Activated CD4-positive, alpha-beta memory T cell treated with anti-CD3 and anti-CD28 coated beads, Interleukin-2, amount 10 ng/mL, durations not matched to agents 7 days and 5 days (primary cell): ENCODE measurements around the gene PRKCE. TPM values are rescaled to one million over a fixed set of nuclear protein-coding genes. Genes with fewer than 3 reads are reported as not detected.

Experiments used
- CTCF ChIA-PET: fragments of 350-600 bp; sonication (Branson Sonifier 250); formaldehyde crosslinking; loops from one replicate; lab custom pipeline; 2021; ENCODE audit warnings: antibody characterized with exemption, inconsistent platforms; lab: Charles Lee
- POLR2A ChIA-PET: fragments of 350-600 bp; sonication (Branson Sonifier 250); formaldehyde crosslinking; loops from one replicate; lab custom pipeline; 2021; ENCODE audit warnings: antibody characterized with exemption; lab: Charles Lee
- DNase-seq: peaks from one replicate; pipeline ENCODE4 v3.0.0-alpha.2; 2020
- H3K27ac Mint-ChIP-seq: one replicate; pipeline ENCODE4 v1.8.0; 2021; ENCODE audit warnings: mild to moderate bottlenecking, mixed read lengths
- H3K27me3 Mint-ChIP-seq: one replicate; pipeline ENCODE4 v1.8.0; 2021; ENCODE audit warnings: mixed read lengths
- H3K36me3 Mint-ChIP-seq: one replicate; pipeline ENCODE4 v1.8.0; 2021; ENCODE audit warnings: low read depth, mixed read lengths
- H3K4me1 Mint-ChIP-seq: one replicate; pipeline ENCODE4 v1.8.0; 2021; ENCODE audit warnings: mixed read lengths
- H3K4me3 Mint-ChIP-seq: one replicate; pipeline ENCODE4 v1.8.0; 2021; ENCODE audit warnings: mild to moderate bottlenecking, mixed read lengths
- H3K9me3 Mint-ChIP-seq: one replicate; pipeline ENCODE4 v1.8.0; 2021; ENCODE audit warnings: mixed read lengths
- total RNA-seq, 2 experiments: library from RNA; stranded (reverse); gene quantifications; one replicate each; pipeline ENCODE4 v1.2.3, GENCODE V29; 2021

Gene PRKCE
- total RNA-seq, 2 experiments from 2014 or later, result 20.6 to 23.3 TPM

GRCh38 chr2:46013726-46014125, 362.3 kb downstream of the PRKCE start:
- Mint-ChIP-seq H3K4me3 (no peak overlapping the region), H3K36me3 (peaks cover 43% of the 10 kb centered on the region), H3K9me3 (no peaks in the 10 kb centered on the region), H3K4me1 (peaks cover 61% of the 10 kb centered on the region), H3K27ac (no peak overlapping the region), H3K27me3 (no peaks in the 10 kb centered on the region)
- ChIA-PET CTCF (interaction anchor here (0.9 to 2.7 kb wide), 5 partner anchors 15 to 447 kb away, joined by 4 to 17 read pairs (median 5); no protein-coding TSS in a partner anchor), POLR2A (interaction anchor here (0.7 kb wide), 1 partner anchor 24 kb away, joined by 3 read pairs; no protein-coding TSS in a partner anchor)
- peak; percentile 4 for DNase-seq

- peak; percentile 10 for DNase-seq
- H3K4me1 Mint-ChIP-seq, result peaks cover 72% of the 10 kb centered on the region
- ChIA-PET POLR2A (no interaction called here), CTCF (interaction anchor here (2.7 kb wide), 1 partner anchor 351 kb away, joined by 17 read pairs; no protein-coding TSS in a partner anchor)
- H3K4me3 Mint-ChIP-seq, result no peak overlapping the region
- no peaks in the 10 kb centered on the region for H3K27me3 Mint-ChIP-seq
- H3K27ac Mint-ChIP-seq, result no peak overlapping the region
- no peaks in the 10 kb centered on the region for H3K9me3 Mint-ChIP-seq
- peaks cover 43% of the 10 kb centered on the region for H3K36me3 Mint-ChIP-seq
Measured at GRCh38 chr2:46014911-46015654, 363.6 kb downstream of the PRKCE start.

- Mint-ChIP-seq H3K4me3 (no peak overlapping the region), H3K4me1 (peaks cover 77% of the 10 kb centered on the region), H3K27ac (peak overlapping the region; percentile 45), H3K36me3 (peaks cover 47% of the 10 kb centered on the region), H3K27me3 (no peaks in the 10 kb centered on the region), H3K9me3 (peaks cover 3% of the 10 kb centered on the region)
- peak; percentile 15 for DNase-seq
- ChIA-PET CTCF (interaction anchor here (0.6 kb wide), 1 partner anchor 307 kb away, joined by 3 read pairs; no protein-coding TSS in a partner anchor), POLR2A (no interaction called here)
Measured at GRCh38 chr2:46015671-46016070, 364.2 kb downstream of the PRKCE start.

- Mint-ChIP-seq H3K4me3 (no peak overlapping the region), H3K36me3 (peaks cover 49% of the 10 kb centered on the region), H3K4me1 (peaks cover 78% of the 10 kb centered on the region), H3K27me3 (no peaks in the 10 kb centered on the region), H3K27ac (peak overlapping the region; percentile 3), H3K9me3 (peaks cover 6% of the 10 kb centered on the region)
- DNase-seq, result peak; percentile 9
- ChIA-PET POLR2A (no interaction called here), CTCF (interaction anchor here (0.6 kb wide), 1 partner anchor 307 kb away, joined by 3 read pairs; no protein-coding TSS in a partner anchor)
Measured at GRCh38 chr2:46016091-46016490, 364.6 kb downstream of the PRKCE start.

GRCh38 chr2:46018773-46019591, 367.5 kb downstream of the PRKCE start:
- H3K4me3 Mint-ChIP-seq, result peak overlapping the region; percentile 21
- peaks cover 77% of the 10 kb centered on the region for H3K4me1 Mint-ChIP-seq
- ChIA-PET CTCF (interaction anchor here (1.0 to 4.4 kb wide), 4 partner anchors 8 to 345 kb away, joined by 4 to 18 read pairs (median 10); no protein-coding TSS in a partner anchor), POLR2A (interaction anchor here (0.9 to 2.8 kb wide), 5 partner anchors 8 to 341 kb away, joined by 3 to 15 read pairs (median 4); no protein-coding TSS in a partner anchor)
- peaks cover 6% of the 10 kb centered on the region for H3K9me3 Mint-ChIP-seq
- no peak for DNase-seq
- peak overlapping the region; percentile 91 for H3K27ac Mint-ChIP-seq
- H3K27me3 Mint-ChIP-seq, result no peaks in the 10 kb centered on the region
- peaks cover 42% of the 10 kb centered on the region for H3K36me3 Mint-ChIP-seq

GRCh38 chr2:46020416-46020815, 368.9 kb downstream of the PRKCE start:
- Mint-ChIP-seq H3K9me3 (peaks cover 6% of the 10 kb centered on the region), H3K27ac (peak overlapping the region; percentile 91), H3K4me3 (no peak overlapping the region), H3K36me3 (peaks cover 48% of the 10 kb centered on the region), H3K27me3 (no peaks in the 10 kb centered on the region), H3K4me1 (peaks cover 74% of the 10 kb centered on the region)
- ChIA-PET POLR2A (interaction anchor here (1.3 to 2.8 kb wide), 3 partner anchors 9 to 31 kb away, joined by 3 to 15 read pairs (median 10); no protein-coding TSS in a partner anchor), CTCF (interaction anchor here (0.7 to 4.4 kb wide), 3 partner anchors 10 to 346 kb away, joined by 3 to 18 read pairs (median 14); no protein-coding TSS in a partner anchor)
- no peak for DNase-seq

- CTCF ChIA-PET, result interaction anchor here (1.1 kb wide), 1 partner anchor 9 kb away, joined by 3 read pairs; no protein-coding TSS in a partner anchor
- no peak overlapping the region for H3K4me3 Mint-ChIP-seq
- H3K27ac Mint-ChIP-seq, result peak overlapping the region; percentile 65
- peaks cover 6% of the 10 kb centered on the region for H3K9me3 Mint-ChIP-seq
- POLR2A ChIA-PET, result interaction anchor here (0.8 to 2.7 kb wide), 2 partner anchors 9 to 40 kb away, joined by 3 to 9 read pairs; no protein-coding TSS in a partner anchor
- peaks cover 40% of the 10 kb centered on the region for H3K36me3 Mint-ChIP-seq
- DNase-seq, result no peak
- H3K4me1 Mint-ChIP-seq, result peaks cover 57% of the 10 kb centered on the region
- H3K27me3 Mint-ChIP-seq, result no peaks in the 10 kb centered on the region
Measured at GRCh38 chr2:46023165-46023854, 371.8 kb downstream of the PRKCE start.

GRCh38 chr2:46024146-46024779, 372.8 kb downstream of the PRKCE start:
- CTCF ChIA-PET, result interaction anchor here (0.6 kb wide), 1 partner anchor 704 kb away, joined by 3 read pairs; no protein-coding TSS in a partner anchor
- no peak overlapping the region for H3K4me3 Mint-ChIP-seq
- no peaks in the 10 kb centered on the region for H3K27me3 Mint-ChIP-seq
- peaks cover 51% of the 10 kb centered on the region for H3K4me1 Mint-ChIP-seq
- DNase-seq, result no peak
- peaks cover 45% of the 10 kb centered on the region for H3K36me3 Mint-ChIP-seq
- H3K27ac Mint-ChIP-seq, result no peak overlapping the region
- POLR2A ChIA-PET, result no interaction called here
- peaks cover 6% of the 10 kb centered on the region for H3K9me3 Mint-ChIP-seq

GRCh38 chr2:46025081-46025480, 373.6 kb downstream of the PRKCE start:
- peaks cover 45% of the 10 kb centered on the region for H3K36me3 Mint-ChIP-seq
- CTCF ChIA-PET, result interaction anchor here (0.6 kb wide), 1 partner anchor 705 kb away, joined by 3 read pairs; no protein-coding TSS in a partner anchor
- peaks cover 6% of the 10 kb centered on the region for H3K9me3 Mint-ChIP-seq
- peaks cover 49% of the 10 kb centered on the region for H3K4me1 Mint-ChIP-seq
- no peak overlapping the region for H3K4me3 Mint-ChIP-seq
- H3K27me3 Mint-ChIP-seq, result no peaks in the 10 kb centered on the region
- POLR2A ChIA-PET, result no interaction called here
- H3K27ac Mint-ChIP-seq, result no peak overlapping the region
- DNase-seq, result no peak

GRCh38 chr2:46025676-46026075, 374.2 kb downstream of the PRKCE start:
- no peaks in the 10 kb centered on the region for H3K27me3 Mint-ChIP-seq
- peaks cover 41% of the 10 kb centered on the region for H3K36me3 Mint-ChIP-seq
- no peak for DNase-seq
- POLR2A ChIA-PET, result no interaction called here
- CTCF ChIA-PET, result interaction anchor here (0.8 kb wide), 1 partner anchor 22 kb away, joined by 3 read pairs; no protein-coding TSS in a partner anchor
- H3K9me3 Mint-ChIP-seq, result peaks cover 3% of the 10 kb centered on the region
- H3K4me1 Mint-ChIP-seq, result peaks cover 49% of the 10 kb centered on the region
- no peak overlapping the region for H3K27ac Mint-ChIP-seq
- H3K4me3 Mint-ChIP-seq, result no peak overlapping the region

GRCh38 chr2:46026431-46026830, 375.0 kb downstream of the PRKCE start:
- ChIA-PET CTCF (no interaction called here), POLR2A (no interaction called here)
- Mint-ChIP-seq H3K4me3 (no peak overlapping the region), H3K27ac (no peak overlapping the region), H3K27me3 (no peaks in the 10 kb centered on the region), H3K9me3 (no peaks in the 10 kb centered on the region), H3K36me3 (peaks cover 42% of the 10 kb centered on the region), H3K4me1 (peaks cover 49% of the 10 kb centered on the region)
- DNase-seq, result no peak
